SIG-M5 (cell line): ENCODE measurements around the gene CDH12.
"Not testable (repeated sequence)": the region's sequence is repeated elsewhere in the genome, so short reads cannot be mapped to it uniquely, and the experiment has no call there.

Experiments
- DNase-seq: peaks from one replicate; lab custom pipeline; 2025; lab: John Stamatoyannopoulos, UW

CDH12 gene

DNA sequence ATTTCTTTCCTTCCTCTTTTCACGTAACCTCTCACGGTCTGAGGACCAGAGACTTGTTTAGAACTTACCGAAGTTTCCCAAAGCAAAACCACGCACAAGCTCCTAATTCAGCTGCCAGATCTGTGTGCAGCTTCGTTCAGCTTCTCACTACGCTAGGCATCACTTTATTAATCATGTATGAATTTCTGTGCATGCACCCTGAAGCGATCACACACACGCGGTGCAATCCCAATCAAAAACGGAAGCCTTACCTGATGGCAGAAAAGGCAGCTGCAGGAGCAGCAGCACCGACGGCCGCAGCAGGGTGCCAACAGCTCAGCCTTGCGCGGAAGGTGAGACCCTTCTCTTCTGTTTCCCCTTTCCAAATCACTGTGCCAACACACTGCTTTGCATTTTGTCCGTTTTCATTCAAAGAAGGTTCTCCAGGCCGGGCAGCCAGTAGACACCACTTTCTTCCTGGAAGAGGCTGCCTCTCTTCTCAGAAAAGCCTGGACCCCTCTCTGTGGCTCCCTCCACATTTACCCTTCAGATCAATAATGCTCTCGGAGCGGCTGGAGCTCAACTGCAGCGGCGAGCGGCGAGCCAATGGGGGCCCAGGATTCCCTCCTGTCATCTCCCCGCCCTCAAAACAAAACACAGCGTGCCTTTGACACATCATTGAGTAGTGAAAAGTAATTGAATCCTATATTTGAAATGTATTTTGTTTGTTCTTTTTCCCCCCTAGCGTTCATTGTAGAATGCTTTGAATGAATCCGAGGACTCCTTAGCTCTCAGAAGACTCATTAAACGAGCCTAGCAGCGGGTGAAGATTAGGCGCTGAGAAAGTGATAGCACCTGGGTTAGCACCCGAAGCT, at the start of gene CDH12:
CDH12 (minus strand) TSS at position 538 of the 854 bp plus-strand sequence.
- no peak for DNase-seq

DNA sequence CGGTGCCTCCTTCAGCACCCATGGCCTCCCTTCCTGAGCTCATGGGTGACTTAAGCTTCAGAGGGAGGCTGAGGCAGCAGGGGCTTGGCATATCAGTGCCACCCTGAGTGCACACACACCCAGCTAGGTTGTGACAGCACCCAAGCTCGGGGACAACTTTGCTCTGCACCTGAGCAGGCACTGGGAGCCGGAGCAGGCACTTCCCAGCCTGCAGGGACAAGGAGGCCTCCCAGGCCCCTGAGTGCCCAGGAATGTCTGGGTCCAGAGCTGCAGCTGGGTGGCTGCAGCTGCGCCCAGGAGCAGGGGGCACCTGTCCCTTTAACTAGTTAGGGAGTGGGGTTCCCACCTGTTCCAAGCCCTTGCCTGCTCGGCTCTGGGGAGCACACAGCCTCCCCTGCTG, 48.7 kb upstream of the CDH12 start:
- DNase-seq = no peak

DNA sequence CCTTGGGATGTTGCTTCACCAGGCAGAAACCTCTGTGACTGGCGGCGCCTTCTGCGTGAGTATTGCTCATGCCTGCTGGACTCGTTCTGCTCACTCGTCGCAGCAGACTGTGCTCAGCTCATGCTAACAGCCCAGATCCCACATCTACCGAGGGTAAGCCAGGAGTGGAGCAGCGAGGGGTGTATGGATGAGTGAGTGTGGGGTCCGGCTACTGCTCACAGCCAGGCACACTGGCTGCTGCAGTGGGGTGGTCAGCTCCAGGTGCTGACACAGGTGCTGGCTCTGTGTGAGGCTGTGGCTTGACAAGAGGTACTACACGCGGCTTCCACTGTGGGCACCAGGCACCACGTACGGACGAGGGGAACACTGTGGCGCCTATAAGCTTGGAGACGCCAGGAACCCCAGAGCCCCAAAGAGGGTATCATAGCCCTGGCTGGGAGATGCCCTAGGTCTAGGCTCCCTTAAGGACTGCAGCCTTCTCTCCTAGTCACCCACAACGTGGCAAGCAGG, 47.7 kb upstream of the CDH12 start:
- no peak for DNase-seq

DNA sequence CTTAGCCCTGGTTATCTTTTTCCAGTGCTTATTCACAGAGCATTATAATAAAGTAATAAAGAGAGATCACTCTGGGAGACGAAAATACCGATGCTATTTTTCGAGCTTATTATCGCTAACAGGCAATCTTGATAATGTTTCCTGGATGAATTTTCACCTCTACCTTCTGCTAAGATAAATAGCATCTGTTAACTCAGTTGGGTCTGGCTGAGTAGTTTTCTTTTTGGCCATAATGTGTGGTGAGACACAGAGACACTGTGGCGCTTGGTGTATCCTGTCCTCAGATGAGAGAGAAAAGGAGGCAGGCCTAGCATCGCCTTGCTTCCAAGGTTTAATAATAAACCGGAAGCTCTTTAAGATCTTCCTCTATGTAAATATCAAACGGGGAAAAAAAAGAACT, 46.2 kb upstream of the CDH12 start:
- DNase-seq = no peak

DNA sequence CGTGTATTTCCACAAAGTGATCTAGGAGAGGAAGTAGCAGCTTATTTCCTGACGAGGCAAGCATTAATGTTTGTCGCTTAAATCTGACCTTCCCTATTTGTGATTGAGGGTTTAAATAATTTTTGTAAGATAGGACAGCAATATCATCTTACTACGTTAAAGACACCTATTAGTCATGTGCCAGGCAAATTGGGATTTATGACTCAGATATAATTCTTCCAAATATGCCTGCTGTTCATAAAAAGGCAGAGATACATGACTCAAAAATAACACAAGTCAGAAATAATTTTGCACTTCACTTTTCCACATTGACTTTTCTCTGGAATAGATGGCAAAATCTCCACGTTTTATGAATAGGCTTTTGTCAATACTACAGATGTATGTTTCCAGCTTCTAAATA, 43.0 kb upstream of the CDH12 start:
- no peak for DNase-seq

DNA sequence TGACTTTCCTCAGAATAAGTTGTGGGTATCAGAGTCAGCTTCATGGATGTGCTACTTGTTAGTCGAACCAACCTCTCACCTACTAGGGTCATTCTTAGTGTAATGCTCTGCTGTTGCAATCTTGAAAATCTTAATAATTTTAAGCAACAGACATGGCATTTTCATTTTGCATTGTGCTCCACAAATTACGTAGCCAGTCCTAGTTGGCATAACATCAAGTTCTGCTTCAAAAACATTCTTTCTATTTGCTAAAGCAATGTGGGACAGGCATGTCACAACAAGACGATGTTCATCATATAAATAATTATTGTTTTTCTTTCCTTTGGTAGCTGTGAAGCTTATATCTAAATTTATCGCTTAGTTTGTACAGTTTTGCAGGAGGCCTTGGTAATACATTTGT, 39.3 kb upstream of the CDH12 start:
- DNase-seq = no peak

DNA sequence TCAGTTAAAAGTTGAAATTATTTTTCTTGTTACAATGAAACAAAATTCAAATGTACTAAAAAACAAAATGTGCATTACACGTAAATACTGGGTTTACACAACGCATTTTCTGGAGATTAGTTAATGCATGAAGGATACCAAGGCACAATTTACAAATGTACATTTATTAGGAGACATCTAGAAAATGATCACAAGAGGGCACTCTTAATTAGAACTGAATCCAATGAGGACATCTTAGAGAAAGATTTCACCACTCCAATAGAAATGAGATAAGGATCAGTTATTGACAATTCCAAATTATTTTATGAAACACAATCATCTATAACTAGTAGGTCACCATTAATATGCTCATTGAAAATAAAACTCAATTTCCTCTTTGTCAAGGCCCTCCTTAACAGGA, 36.6 kb upstream of the CDH12 start:
- DNase-seq = no peak

DNA sequence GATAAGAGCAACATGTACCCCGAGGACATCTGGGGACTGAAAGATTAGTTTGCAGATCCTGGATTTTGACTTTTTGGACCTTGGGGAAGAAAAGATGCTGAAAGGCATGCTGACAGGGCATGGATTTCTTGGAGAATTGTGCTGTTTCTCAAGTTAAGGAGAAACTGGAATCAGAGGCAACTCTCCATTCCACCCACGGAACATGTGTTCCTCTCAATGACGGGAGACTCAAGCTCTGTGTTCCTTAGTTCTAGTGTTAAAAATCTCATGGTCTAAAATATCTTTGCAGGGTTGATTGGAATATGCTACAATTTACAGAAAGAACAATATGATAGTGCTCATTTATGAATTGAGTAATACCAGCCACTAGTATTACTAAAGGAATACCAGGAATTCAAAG, 34.4 kb upstream of the CDH12 start:
- DNase-seq = no peak

DNA sequence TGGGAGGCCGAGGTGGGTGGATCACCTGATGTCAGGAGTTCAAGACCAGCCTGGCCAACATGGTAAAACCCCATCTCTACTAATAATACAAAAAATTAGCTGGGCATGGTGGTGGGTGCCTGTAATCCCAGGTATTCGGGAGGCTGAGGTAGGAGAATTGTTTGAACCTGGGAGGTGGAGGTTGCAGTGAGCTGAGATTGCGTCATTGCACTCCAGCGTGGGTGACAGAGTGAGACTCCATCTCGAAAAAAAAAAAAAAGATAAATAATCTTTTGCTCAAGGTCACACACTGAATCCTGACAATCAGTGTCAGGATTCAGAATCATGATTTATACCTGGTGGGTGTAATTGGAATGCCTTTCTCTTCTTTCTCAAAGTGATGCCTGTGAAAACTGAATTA, 5.8 kb upstream of the CDH12 start:
- DNase-seq = not testable (repeated sequence)

DNA sequence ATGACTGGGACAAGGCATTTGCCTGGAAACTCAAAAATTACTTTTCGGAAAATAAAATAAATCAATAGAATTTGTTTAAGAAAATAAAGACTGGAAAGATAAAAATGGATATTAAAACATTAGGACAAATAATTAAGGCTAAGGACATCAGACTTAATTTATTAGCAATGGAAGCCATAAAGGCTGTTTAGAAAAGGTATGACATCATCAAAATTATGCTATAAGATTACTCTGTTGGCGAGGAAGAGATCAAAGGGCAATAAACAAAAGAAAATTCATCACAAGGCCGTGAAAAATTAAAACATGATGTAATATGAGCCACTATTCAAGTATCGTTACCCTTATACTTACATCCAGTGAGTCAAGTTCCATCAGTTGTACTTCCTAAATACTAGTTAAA, 2.7 kb upstream of the CDH12 start:
- no peak for DNase-seq

DNA sequence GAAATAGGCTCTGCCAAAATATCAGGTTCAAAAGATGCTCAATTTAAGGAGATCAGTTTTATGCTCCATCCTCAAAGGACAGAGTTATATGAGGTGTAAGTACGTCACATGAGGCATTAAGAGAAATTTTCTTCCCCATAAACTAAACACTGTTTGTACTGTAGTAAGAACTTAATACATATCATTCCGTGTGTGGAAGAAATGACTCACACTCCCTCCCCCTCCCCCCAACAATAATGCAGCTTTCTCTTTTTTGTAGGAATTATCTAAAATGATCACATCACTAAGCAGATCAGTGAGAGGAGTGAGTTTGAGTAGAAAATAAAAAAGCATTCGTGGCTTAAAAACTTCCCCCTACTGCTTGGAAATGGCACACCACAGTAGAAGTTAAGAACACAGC, 2.2 kb downstream of the CDH12 start:
- DNase-seq = no peak

DNA sequence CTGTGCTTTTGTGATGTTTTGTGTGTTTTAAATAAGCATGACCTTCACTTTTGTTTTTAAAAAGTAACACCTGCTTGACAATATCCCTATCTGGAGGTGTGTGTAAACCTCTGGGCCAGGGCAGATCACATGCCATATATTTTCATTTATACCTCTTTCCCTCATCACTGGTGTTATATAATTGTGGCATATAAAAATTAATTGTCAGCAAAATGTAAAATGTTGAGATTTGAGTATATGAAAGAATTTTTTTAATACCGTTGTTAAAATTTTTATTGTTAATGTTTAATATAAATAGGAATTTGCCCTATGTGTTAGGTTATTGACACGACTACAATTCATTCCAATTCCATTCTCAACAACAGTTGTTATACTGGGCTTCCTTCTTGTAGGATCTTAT, 6.5 kb downstream of the CDH12 start:
- DNase-seq = no peak

DNA sequence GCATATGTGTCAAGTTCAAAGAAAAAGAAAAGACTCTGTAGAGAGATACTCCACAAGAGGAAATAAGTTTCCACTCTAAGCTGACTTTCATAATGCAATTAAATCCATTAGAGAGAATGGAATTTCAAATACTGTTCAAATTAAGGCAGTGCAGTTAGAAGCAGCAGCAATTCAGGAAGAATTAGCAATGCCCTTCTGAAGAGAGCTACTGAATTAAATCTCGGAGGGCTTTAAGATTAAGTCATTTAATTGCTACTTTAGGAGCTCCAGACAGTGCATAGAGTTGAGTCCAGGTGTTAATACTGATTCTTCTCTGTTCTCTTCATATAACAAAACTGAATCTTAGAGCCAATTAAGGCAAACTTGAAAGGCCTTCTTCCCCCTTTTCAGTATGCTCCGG, 8.5 kb downstream of the CDH12 start:
- no peak for DNase-seq

DNA sequence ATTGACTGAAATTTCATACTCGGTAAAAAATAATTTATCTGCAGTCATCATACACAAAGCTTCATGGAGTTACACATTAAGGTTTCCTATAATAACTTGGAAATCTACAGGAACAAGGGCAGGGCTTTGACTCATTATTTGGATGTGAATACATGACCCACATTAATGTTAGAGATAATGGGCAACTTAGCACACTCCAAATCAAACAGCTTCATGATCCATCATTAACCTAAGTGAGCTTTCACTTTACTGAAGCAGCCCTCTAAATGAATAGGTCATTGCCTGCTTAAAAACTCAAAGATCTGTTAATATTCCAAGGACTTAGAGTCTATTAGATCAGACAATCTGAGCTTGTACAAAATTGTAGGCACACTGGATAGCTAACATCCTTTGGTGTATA, 9.0 kb downstream of the CDH12 start:
- DNase-seq = no peak

DNA sequence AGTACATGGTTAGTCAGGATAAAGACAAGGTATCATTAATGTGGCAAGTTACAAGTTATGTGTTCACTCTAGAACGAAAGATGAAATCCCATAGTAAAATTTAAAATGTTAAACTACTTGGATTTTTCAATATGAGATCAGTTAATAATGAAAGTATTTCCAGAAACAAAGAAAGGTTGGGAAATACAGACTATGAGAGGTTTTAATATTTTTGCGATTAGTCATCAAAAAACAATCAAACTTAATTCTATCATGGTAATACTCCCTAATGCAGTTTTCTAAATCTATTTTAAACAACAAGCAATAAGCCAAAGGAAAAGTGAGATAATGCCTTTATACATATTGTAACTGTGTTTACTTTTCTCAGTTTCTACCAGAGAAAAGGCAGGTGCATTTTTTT, 10.6 kb downstream of the CDH12 start:
- DNase-seq = no peak

DNA sequence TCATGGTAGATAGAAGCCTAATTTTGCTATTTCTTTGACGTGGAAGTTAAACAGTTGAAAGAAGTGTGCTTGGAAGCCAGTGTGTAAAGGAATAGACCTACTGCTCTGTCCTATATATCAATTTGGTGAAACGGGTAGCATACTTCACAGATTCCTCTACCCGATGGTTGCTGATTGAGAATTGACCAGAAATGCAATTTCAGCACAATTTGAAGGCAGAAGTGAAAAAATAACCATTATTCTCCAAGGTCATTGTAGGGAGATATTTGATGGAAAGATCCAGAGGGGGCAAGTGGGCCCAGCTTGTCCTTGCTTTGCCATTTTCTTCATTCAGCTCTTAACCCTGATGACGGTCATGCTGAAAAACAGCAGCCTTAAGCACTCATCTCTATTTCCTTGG, 15.3 kb downstream of the CDH12 start:
- no peak for DNase-seq

DNA sequence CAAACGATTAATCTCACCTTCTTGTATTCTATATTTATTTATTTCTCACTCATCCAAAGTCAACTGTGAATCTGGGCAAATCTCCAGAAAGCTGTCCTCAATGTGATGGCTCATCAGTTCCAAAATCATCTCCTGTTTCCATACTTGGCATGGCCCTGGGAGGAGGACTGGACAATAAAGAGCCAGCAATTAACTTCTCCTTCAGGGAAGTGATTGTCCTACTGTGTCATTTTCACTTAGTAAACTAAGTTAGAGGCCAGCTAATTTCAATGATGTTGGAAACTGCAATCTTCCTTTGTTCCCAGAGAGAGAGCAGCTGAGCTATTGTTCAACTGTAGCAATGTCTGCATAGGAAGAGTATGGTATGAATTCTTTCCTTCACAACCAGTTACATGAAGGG, 17.5 kb downstream of the CDH12 start:
- DNase-seq = no peak

DNA sequence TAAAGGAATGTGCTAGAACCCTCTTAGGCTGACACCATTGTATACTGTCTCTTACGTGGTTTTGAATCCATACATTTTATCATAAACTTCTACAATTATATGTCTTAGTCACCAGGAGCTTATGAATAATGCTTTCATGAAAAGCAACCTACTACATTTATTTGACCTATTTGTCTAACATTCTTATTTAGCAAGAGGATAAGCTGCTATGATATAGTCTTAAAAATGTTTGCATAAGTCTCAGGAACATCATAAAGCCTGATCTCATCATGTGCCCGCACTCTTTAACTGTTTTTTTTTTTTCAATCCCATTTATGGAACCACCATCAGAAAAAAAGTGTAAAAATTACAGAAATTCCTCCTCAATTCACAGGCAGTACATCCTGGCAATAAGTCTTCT, 59.7 kb downstream of the CDH12 start:
- DNase-seq = no peak

DNA sequence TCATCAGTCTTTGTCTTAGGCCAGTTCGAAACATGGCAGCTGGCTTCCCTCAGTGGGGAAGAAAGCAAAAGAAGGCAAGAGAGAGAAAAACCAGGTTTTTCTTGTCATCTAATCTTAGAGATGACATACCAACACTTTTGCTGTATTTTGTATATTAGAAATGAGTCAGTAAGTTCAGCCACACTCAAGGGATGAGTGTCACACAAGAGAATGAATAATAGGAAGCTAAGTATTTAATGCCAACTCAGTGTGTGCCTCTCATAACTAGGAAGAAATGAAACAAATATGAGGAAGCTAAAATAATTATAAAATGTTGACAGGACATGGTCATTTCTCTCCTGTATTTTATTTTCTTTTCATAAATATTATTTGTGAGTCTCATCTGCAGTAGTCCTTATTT, 65.3 kb downstream of the CDH12 start:
- no peak for DNase-seq

DNA sequence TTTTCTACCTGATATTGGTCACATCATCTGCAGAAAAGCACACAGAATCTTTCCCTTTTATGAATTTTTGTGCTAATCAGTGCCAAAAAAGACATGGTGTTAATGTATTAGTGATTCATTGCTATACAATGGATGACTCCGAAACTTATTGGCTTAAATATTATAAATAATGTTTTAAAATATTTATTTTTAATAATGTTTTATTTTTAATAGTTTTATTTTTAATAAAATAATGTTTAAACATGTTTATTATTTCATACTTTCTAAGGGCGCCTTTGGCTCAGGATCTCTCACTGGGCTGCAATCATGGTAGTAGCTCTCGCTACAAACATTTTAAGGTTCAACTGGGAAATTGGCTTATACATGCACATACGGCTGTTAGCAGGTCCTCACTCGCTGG, 65.7 kb downstream of the CDH12 start:
- no peak for DNase-seq

DNA sequence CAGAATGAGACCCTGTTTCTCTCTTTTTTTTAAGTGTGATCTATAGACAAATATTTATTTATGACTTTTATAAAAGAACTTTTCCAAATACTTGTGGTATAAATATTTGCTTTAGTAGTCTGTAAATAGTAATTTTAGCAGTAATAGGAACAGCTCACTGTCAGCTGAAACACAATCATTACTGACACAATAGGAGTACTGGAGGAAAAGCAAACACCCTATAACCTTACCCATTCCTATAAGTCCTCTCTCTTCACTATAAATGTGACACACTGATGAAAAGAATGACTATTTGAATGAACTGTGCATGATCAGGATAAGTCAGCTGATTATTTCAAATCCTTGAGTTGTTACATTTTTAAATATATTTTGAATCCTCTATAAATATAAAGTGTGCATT, 72.4 kb downstream of the CDH12 start:
- DNase-seq = no peak

DNA sequence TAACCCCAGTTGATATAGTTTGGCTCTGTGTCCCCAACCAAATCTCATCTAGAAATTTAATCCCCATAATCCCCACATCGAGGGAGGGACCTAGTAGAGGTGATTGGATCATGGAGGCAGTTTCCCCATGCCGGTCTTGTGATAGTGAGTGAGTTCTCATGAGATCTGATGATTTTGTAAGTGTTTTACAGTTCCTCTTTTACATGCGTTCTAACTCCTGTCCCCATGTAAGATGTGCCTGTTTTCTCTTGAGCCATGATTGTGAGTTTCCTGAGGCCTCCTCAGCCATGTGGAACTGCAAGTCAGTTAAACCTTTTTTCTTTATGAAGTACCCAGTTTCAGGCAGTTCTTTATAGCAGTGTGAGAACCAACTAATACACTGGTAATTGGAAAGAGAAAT, 73.6 kb downstream of the CDH12 start:
- no peak for DNase-seq

DNA sequence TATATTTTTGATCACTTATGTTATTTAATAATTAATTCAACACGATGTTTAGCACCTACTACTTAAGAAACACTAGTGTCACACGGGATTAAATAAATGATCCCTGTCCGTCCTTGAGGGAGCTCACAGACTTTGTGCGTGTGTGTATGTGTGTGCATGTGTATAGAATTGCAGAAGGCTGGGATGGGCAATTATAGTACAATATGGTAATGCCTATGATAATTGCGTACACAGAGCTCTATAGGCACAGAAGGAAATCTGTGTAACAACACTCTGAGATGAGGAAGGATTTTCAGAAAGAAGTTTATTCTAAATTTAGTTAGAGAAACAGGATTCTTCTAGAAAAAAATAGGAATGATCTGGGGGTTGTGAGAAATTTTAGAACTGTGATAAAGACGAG, 76.9 kb downstream of the CDH12 start:
- DNase-seq = no peak

DNA sequence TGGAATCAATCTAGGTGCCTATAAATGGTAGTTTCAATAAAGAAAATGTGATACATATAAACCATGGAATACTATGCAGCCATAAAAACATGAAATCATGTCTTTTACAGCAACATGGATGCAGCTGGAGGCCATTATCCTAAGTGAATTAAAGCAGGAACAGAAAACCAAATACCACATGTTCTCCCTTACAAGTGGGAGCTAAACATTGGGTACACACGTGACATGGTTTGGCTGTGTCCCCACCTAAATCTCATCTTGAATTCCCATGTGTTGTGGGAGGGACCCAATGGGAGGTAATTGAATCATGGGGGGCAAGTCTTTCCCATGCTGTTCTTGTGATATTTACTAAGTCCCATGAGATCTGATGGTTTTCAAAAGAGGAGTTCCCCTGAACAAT, 78.9 kb downstream of the CDH12 start:
- not testable (repeated sequence) for DNase-seq
